ENCODE results near the gene CHD6.

Gene CHD6

DNA sequence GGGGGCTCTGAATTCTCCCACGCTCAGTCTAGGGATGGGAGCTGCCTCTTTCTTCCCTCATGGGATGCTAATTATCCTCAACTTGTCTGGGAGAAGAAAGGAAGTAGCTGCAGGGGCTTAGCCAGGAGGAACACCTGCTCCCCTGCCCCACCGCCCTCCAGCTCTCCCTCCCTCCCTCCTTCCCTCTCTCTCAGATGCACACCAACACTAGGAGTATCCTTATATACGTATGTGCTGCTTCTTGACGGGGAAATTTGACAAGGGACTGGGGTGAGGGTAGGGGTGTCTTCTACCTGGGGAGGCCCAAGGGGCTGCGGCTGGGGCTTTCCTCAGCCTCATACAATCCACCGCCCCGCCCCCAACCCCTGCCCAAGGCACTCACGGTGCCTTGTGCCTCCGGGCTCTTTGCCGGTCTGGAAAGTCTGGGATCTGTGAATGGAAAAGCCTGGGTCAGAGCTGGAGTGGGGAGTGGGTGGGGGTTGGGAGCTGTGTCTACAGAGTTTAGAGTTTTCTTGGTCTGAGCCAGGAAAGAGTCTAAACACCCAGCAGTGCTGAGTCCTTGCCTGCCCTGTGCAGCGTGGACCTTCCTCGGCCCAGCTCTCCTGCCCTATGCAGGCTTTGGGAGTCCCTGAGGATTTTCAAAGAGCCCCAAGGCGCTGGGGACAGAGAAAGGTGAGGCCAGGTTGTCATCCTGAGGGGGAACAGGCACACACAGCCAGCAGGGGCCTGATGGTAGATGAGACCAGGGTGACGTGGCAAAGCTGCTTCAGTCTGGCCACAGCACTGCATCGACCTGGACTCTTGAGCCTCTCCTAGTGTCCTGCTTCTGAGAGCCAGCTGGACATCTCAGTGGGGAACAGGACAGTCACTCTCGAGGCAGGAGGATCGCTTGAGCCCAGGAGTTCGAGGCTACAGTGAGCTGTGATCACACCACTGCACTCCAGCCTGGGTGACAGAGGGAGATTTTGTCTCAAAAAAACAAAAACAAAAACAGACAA lies 222.2 kb downstream of the CHD6 start:
- in situ Hi-C loops (cut with HindIII; ENCODE audit: low pct_ligation_motif_present, low pct_unique_long_range_greater_than_20kb, low sequenced_read_pairs) = no loop called here
- DNase-seq = no peak

DNA sequence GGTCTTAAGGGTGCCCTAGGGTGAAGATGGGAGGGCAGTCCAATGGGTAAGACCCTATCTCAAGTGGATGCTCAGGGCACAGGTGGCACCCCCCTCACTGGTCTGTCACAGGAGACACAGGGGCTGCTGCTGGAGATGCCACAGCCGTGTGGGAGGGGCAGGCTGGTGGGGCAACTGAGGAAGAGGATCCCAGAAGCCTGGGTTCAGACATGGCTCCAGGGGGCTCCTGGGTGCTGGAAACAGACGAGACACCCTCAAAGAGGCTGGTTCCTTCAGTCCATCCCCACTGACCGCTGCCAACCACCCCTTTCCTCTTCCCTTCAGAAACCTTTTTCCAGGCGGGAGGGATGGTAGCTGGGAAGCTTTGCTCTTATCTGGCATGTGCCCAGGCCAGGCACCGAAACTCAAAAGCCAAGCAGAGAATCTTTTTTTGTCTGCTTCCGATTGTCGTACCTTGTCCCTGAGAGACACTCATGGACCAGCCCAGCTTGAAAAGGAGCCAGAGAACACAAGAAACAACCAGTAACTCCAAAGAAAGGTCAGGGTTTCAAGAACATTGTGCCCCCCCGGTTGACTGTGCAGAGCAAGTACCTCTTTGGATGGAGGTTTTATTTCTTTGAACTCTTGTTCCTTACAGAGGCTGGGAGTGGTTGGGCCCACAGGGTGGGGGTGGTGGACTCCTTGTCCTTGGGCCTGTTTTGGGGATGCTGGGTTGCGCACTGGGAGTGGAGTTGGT lies 223.1 kb downstream of the CHD6 start:
- no peak for DNase-seq

DNA sequence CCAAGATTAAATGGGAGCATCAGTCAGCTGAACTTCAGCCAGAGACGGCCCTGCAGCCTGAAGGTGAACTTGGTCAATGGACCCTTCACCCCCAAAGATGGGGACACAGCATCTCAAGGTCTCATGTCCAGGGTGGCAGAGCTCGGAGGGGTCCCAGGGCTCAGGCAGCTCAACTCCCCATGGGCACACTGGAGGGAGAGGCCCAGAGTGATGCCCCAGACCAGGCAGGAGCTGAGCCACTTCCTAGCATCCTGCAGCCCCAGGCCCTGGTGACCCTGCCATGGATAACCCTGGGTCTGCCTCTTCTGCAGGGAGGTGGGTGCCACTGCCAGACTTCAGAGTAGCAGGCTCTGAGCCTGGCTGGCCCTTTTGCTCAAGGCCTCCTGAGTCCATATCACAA lies 224.1 kb downstream of the CHD6 start:
- no peak for DNase-seq
- in situ Hi-C loops (cut with HindIII; ENCODE audit: low pct_ligation_motif_present, low pct_unique_long_range_greater_than_20kb, low sequenced_read_pairs) = no loop called here

More for the DNA sequence above, 223.1 kb downstream of the CHD6 start:
- in situ Hi-C loops (cut with HindIII; ENCODE audit: low pct_ligation_motif_present, low pct_unique_long_range_greater_than_20kb, low sequenced_read_pairs) = no loop called here

DNA sequence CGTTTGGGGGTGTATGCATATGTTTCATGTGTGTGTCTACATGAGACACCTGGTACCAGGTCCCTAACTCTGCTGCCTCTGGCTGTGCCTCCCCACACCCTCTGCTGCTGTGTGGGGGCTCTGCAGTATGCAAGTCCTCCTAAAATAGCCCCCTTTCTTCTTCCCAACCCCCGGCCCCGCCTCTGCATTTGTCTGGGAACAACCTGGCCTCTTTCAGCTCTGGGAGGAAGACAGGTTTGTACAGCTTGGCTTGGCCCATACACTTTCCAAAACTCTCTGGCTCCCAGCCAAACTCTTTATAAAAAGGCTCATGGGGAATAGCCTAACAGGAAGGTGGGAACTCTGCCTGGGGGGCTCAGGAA lies 224.5 kb downstream of the CHD6 start:
- DNase-seq = no peak

DNA sequence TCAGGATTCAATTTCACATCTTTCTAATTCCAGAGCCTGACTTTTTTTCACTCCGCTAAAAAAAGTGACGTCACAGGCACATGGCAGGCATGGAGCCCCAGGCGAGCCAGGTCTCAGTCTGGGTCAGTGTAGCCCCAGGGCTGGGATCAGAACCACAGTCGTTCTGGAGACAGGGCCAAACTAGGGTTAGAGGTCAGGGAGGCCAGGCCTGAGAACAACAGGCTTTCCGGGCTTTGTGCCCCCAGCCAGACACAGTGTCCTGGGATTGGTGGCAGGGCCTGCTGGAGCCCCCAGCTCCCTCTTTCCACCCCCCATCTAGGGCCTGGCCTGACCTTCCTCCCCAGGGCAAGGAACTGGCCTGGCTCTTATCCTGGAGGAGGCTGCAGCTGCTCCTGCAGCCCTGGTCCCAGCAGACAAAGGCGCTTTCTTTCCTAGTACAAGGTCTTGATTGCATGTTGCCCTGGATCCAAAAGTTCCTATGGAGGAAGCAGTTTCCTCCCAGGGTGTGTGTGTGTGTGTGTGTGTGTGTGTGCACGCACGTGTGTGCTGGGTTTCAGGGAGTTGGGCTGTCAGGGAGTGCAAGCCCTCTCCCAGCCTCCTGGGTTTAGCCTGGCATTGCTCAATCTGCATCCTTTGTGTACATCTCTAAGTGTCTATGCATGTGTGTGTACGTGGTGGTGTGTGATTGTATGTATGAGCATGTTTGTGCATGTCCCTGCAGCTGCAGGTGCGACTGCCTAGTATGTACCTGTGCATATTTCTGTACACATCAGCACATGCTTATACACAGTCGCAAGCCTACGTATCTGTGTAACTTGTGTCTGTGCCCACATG lies 225.1 kb downstream of the CHD6 start:
- DNase-seq = no peak
- in situ Hi-C loops (cut with HindIII; ENCODE audit: low pct_ligation_motif_present, low pct_unique_long_range_greater_than_20kb, low sequenced_read_pairs) = no loop called here

More for the DNA sequence above, 224.5 kb downstream of the CHD6 start:
- in situ Hi-C loops (cut with HindIII; ENCODE audit: low pct_ligation_motif_present, low pct_unique_long_range_greater_than_20kb, low sequenced_read_pairs) = no loop called here

DNA sequence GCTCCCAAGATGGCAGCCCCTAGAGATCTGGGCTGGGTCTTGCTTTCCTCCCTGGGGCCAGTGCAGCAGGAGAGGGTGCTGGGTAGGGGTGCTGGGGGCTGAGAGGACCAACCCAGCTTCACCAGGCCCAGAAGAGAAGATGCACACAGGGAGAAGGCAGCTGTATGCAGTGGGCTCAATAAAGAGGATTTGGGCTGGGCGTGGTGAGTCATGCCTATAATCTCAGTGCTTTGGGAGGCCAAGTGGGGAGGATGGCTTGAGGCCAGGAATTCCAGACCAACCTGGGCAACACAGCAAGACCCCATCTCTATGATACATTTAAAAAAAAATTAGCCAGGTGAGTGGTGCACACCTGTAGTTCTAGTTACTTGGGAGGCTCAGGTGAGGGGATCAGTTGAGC lies 225.9 kb downstream of the CHD6 start:
- DNase-seq = no peak
- in situ Hi-C loops (cut with HindIII; ENCODE audit: low pct_ligation_motif_present, low pct_unique_long_range_greater_than_20kb, low sequenced_read_pairs) = no loop called here

DNA sequence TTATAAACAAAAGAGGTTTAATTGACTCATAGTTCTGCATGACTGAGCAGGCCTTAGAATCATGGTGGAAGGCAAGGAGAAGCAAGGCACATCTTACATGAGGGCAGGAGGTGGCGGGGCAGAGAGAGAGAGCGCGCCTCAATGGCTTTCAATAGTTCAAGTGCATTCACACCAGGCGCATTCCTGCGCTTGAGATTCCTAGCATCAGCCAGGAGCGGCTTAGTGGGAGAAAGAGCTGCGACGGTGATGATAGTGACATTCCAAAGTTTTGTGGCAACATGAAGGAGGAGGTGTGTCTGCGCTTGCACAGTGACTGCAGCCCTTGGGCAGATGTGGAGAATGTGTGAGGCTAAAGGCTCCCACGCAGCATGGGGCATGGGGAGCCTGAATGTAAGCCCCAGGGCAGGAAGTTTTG lies 226.6 kb downstream of the CHD6 start:
- no peak for DNase-seq
- in situ Hi-C loops (cut with HindIII; ENCODE audit: low pct_ligation_motif_present, low pct_unique_long_range_greater_than_20kb, low sequenced_read_pairs) = no loop called here

DNA sequence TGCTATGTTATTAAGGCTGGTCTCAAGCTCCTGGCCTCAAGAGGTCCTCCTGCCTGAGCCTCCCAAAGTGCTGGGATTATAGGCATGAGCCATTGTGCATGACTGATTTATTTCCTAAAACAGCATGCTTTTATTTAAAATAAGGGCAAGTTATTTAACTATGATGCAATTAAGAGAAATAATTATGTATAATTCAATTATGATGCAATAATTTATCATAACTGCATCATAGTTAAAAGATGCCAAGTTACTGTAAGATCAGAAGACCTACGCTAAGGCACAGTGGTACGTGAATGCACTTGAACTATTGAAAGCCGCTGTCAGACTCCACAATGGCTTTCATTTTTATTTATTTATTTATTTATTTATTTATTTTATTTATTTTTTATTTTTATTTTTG lies 227.3 kb downstream of the CHD6 start:
- no peak for DNase-seq
- in situ Hi-C loops (cut with HindIII; ENCODE audit: low pct_ligation_motif_present, low pct_unique_long_range_greater_than_20kb, low sequenced_read_pairs) = no loop called here

DNA sequence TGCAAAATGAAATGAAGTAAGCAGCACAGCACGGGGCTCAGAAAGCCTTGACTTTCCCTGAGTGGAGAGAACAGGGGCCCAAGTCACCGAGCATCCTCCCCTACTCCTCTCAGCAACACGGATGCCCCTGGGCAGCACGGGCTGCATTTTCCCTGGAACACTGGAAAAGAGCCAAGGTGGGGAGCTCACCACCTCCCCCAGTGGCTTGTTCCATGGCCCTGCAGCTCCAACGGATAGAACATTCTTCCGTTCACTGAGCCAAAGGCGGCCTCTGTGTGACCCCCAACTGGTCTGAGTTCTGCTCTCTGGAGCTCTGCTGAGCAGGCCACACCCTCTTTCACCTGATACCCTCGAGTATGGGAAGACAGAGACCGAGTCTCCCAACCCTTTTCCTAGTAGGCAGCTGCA lies 230.7 kb downstream of the CHD6 start:
- in situ Hi-C loops (cut with HindIII; ENCODE audit: low pct_ligation_motif_present, low pct_unique_long_range_greater_than_20kb, low sequenced_read_pairs) = no loop called here
- no peak for DNase-seq

DNA sequence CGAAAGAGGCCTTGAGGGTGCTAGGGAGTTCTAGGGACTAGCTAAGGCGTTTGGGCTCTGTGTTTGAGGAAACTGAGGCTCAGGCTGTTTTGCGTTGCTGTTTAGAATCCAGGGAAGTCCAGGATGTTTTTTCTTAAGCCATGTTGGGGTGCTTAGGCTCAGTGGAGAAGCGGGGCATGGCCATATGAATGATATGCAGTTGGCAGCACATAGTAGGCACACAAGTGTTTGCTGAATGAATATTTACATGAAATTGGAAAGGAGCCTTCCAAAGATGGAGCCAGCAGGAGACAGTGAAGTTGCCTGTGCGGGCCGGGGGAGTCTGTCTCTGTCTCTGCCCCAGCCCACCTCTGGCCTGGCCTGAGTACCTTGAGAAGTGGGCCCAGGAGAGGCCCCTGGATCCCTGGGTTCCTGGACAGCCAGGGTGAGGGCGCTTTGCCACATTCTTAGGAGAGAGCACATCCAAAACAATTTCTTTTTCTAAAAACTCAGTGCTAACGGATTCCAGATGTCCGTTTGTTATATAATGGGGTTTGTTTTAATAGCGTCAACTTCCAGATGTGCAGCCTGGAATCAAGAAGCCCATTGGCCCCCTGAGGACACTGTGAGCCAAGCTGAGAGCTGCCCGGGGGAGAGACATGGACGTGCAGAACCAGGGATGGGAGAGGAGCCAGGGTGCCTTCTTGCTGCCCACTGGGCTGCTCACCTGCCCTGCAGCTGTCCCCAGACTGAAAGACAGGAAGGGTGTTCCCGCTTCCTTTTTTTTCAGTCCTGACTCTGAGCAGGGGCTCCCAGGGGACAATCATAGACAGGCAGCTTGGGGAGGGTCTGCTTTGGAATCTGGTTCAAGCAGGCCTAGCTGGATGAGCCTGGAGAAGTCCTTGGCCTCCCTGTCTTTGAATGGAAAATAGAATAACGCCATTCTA lies 231.4 kb downstream of the CHD6 start:
- in situ Hi-C loops (cut with HindIII; ENCODE audit: low pct_ligation_motif_present, low pct_unique_long_range_greater_than_20kb, low sequenced_read_pairs) = no loop called here

DNA sequence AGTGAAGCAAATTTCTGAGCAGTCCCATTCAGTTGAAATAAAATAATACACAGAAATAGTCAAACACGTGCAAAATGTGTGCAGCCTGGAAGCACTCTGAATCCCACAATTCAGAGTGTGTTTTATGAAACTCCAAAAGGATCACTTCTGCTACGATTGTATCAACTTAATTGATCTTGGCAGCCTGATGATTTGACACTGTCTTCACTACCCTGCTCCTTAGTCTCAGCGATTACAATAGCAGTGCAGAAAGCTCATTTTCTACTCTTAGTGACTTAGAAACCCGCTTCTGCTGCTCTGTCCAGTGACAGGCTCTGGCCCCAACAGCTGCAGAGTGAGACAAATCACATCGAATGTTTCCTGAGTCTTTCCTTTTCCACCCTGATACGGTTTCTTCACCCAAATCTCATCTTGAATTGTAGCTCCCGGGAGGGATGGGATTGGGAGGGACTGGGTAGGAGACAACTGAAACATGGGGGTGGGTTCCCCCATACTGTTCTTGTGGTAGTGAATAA lies 235.3 kb downstream of the CHD6 start:
- DNase-seq = no peak
- in situ Hi-C loops (cut with HindIII; ENCODE audit: low pct_ligation_motif_present, low pct_unique_long_range_greater_than_20kb, low sequenced_read_pairs) = no loop called here

More for the DNA sequence above, 231.4 kb downstream of the CHD6 start:
- no peak for DNase-seq

DNA sequence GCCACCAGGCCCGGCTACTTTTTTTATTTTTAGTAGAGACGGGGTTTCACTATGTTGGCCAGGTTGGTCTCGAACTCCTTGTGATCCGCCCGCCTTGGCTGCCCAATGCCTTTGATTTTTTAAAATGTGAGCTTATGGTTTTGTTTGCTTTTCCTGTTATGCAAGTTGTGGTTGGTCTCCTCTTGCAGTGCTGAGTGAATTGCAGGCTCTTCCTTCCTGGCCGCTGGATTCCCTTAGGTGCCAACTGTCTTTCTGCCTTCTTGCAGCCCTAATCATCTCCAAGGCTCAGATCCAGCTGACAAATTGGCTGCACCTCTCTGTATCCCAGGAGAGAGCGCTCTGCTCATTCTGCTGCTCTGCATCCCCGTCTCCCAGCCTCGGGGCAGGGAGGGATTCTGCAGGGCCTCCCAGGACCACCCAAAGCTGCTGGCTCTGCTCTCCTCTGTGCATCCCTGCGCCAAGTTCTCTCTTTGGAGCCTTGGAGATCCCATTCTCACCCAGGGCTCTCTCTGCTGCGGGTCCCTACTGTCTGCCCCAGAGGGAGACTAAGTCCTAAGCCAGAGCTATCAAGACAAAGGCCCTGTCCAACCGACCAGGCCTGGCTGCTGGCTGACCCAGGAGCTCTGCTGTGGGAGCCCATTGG lies 237.5 kb downstream of the CHD6 start:
- no peak for DNase-seq
- in situ Hi-C loops (cut with HindIII; ENCODE audit: low pct_ligation_motif_present, low pct_unique_long_range_greater_than_20kb, low sequenced_read_pairs) = no loop called here

DNA sequence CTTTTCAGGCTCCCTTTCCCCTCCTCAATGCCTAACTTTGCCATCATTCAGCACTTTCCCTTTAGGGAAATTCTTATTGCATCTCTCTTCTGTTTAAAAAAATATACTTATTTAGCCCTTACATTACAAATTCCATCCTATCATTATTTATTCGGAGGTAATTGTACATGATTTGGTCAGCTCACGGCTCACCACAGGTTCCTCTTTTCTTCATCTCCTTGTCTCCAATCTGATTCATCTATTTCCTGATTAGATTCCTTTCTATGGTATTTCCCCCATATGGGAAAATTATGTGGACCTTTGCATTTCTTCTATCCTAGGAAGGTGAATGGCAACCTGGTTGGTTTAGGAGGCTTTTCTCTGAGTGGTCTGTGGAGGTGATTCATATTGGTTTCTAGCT lies 238.6 kb downstream of the CHD6 start:
- in situ Hi-C loops (cut with HindIII; ENCODE audit: low pct_ligation_motif_present, low pct_unique_long_range_greater_than_20kb, low sequenced_read_pairs) = no loop called here
- DNase-seq = no peak

DNA sequence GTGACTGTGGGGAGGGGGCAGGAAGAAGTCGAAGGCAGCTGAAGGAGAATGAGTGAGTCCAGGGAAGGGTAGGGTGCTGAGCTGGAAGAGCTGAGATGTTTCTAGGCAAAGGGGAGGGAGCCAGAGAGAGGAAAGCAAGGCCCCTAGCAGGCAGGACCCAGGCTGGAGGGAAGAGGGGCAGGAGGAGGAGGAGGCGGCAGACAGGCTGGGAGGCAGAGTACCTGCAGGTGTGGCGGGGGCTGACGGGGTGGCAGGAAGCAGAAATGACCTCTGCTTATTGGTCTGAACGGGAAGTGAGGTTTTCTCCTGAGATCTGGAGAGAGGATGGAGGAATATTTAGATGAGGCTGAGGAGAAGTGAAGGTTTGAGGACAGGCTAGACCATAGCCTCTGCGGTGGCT lies 240.9 kb downstream of the CHD6 start:
- DNase-seq = no peak
- in situ Hi-C loops (cut with HindIII; ENCODE audit: low pct_ligation_motif_present, low pct_unique_long_range_greater_than_20kb, low sequenced_read_pairs) = no loop called here

DNA sequence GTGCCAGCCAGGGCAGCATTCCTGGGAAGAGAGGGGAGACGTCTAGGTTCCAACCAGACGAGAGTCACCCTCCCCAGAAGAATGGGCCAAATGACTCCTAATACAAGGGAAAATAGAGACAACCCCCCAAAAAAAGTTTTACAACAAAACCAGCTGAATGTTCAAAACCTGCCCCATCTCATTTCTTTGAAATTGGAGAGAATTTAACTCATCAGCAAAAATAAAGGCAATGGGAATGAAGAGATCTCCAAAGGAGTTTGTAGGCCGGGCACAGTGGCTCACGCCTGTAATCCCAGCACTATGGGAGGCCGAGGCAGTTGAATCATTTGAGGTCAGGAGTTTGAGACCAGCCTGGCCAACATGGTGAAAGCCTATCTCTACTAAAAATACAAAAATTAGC lies 241.8 kb downstream of the CHD6 start:
- in situ Hi-C loops (cut with HindIII; ENCODE audit: low pct_ligation_motif_present, low pct_unique_long_range_greater_than_20kb, low sequenced_read_pairs) = no loop called here

DNA sequence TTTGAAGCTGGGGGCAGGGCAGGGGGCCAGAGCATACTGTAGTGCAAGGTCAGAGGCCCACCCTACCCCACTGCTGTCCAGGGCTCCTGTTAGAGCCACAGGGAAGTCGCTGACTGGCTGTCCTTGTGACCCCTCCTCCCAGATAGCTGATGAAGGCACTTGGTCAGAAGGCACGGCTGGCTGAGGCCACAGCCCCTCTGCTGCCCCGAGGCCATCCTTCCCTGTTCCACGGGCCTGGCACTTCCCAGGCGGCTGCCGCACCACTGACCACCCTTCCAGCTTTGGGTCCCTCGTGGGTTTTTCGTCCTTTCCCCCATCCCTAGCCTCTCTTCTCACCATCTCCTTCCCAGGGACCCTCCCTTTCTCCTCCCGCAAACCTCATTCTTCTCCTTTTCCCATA lies 242.3 kb downstream of the CHD6 start:
- DNase-seq = no peak
- in situ Hi-C loops (cut with HindIII; ENCODE audit: low pct_ligation_motif_present, low pct_unique_long_range_greater_than_20kb, low sequenced_read_pairs) = no loop called here

More for the DNA sequence above, 241.8 kb downstream of the CHD6 start:
- no peak for DNase-seq
